GM12878 (cell line): ENCODE results near the gene AGR3. TPM values are rescaled to one million over a fixed set of nuclear protein-coding genes. Genes with fewer than 3 reads are reported as not detected.

Experiments
- SIX5 ChIP-seq: IDR thresholded peaks from 2 replicates; pipeline ENCODE4 v1.6.1; 2011; ENCODE audit warnings: mild to moderate bottlenecking, low read depth, low read length, moderate library complexity; ENCODE audit not compliant: severe bottlenecking
- ZNF384 ChIP-seq: IDR thresholded peaks from 2 replicates; pipeline ENCODE4 v1.6.1; 2012; ENCODE audit warnings: low read depth, mild to moderate bottlenecking, low read length, improper control_type of control experiment, borderline replicate concordance
- polyA plus RNA-seq, 11 experiments: library from polyadenylated mRNA; depleted of rRNA in 4 of 11; unstranded in 6 of 11; stranded (reverse) in 5 of 11; fragments of >200 nt; fragmentation: Nextera tagmentation in 4 of 11; fragmentation: Illumina TruSeq in 1 of 11; extraction: Ambion mirVana in 4 of 11; extraction: Trizol in 1 of 11; gene quantifications; 1 replicate in 1 of 11; 2 replicates in 10 of 11; pipeline versions ENCODE4 v1.2.1 to v1.2.3, GENCODE V29; 2011 to 2016; ENCODE audit warnings: inconsistent platforms in 2 of 11, missing spikeins in 2 of 11, low read depth in 1 of 11
- total RNA-seq, 4 experiments: library from RNA; depleted of rRNA in 3 of 4; stranded (reverse); fragments of >200 nt in 3 of 4; fragmentation: Illumina TruSeq in 1 of 4; extraction: Trizol in 1 of 4; gene quantifications; 2 replicates each; pipeline versions ENCODE4 v1.2.1 to v1.2.3, GENCODE V29; 2013 to 2021
- TF ChIP-seq, protein P1 (sequence below): fragments of 450-650 bp; IDR thresholded peaks from 2 replicates; pipeline ENCODE4 v1.6.1; 2018; ENCODE audit warnings: borderline replicate concordance, mild to moderate bottlenecking; ENCODE audit not compliant: partially characterized antibody
- TF ChIP-seq, protein P2 (sequence below): IDR thresholded peaks from 2 replicates; pipeline ENCODE4 v1.6.1; 2012; ENCODE audit warnings: improper control_type of control experiment, low read depth, low read length; ENCODE audit not compliant: insufficient replicate concordance
- TF ChIP-seq, protein P3 (sequence below): fragments of 450-650 bp; IDR thresholded peaks from 2 replicates; pipeline ENCODE4 v1.6.1; 2017; ENCODE audit warnings: mild to moderate bottlenecking

Gene AGR3
- total and polyA plus RNA-seq, 10 of the 15 experiments (the other 5 are each of a cell fraction or from before 2014, with no cell fraction given) = not detected

- TF ChIP-seq, protein P1, sequence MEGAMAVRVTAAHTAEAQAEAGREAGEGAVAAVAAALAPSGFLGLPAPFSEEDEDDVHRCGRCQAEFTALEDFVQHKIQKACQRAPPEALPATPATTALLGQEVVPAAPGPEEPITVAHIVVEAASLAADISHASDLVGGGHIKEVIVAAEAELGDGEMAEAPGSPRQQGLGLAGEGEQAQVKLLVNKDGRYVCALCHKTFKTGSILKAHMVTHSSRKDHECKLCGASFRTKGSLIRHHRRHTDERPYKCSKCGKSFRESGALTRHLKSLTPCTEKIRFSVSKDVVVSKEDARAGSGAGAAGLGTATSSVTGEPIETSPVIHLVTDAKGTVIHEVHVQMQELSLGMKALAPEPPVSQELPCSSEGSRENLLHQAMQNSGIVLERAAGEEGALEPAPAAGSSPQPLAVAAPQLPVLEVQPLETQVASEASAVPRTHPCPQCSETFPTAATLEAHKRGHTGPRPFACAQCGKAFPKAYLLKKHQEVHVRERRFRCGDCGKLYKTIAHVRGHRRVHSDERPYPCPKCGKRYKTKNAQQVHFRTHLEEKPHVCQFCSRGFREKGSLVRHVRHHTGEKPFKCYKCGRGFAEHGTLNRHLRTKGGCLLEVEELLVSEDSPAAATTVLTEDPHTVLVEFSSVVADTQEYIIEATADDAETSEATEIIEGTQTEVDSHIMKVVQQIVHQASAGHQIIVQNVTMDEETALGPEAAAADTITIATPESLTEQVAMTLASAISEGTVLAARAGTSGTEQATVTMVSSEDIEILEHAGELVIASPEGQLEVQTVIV = no peak
- TF ChIP-seq SIX5 = no peak
- TF ChIP-seq ZNF384 = no peak
- TF ChIP-seq, protein P2, sequence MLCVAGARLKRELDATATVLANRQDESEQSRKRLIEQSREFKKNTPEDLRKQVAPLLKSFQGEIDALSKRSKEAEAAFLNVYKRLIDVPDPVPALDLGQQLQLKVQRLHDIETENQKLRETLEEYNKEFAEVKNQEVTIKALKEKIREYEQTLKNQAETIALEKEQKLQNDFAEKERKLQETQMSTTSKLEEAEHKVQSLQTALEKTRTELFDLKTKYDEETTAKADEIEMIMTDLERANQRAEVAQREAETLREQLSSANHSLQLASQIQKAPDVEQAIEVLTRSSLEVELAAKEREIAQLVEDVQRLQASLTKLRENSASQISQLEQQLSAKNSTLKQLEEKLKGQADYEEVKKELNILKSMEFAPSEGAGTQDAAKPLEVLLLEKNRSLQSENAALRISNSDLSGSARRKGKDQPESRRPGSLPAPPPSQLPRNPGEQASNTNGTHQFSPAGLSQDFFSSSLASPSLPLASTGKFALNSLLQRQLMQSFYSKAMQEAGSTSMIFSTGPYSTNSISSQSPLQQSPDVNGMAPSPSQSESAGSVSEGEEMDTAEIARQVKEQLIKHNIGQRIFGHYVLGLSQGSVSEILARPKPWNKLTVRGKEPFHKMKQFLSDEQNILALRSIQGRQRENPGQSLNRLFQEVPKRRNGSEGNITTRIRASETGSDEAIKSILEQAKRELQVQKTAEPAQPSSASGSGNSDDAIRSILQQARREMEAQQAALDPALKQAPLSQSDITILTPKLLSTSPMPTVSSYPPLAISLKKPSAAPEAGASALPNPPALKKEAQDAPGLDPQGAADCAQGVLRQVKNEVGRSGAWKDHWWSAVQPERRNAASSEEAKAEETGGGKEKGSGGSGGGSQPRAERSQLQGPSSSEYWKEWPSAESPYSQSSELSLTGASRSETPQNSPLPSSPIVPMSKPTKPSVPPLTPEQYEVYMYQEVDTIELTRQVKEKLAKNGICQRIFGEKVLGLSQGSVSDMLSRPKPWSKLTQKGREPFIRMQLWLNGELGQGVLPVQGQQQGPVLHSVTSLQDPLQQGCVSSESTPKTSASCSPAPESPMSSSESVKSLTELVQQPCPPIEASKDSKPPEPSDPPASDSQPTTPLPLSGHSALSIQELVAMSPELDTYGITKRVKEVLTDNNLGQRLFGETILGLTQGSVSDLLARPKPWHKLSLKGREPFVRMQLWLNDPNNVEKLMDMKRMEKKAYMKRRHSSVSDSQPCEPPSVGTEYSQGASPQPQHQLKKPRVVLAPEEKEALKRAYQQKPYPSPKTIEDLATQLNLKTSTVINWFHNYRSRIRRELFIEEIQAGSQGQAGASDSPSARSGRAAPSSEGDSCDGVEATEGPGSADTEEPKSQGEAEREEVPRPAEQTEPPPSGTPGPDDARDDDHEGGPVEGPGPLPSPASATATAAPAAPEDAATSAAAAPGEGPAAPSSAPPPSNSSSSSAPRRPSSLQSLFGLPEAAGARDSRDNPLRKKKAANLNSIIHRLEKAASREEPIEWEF = no peak
- TF ChIP-seq, protein P3, sequence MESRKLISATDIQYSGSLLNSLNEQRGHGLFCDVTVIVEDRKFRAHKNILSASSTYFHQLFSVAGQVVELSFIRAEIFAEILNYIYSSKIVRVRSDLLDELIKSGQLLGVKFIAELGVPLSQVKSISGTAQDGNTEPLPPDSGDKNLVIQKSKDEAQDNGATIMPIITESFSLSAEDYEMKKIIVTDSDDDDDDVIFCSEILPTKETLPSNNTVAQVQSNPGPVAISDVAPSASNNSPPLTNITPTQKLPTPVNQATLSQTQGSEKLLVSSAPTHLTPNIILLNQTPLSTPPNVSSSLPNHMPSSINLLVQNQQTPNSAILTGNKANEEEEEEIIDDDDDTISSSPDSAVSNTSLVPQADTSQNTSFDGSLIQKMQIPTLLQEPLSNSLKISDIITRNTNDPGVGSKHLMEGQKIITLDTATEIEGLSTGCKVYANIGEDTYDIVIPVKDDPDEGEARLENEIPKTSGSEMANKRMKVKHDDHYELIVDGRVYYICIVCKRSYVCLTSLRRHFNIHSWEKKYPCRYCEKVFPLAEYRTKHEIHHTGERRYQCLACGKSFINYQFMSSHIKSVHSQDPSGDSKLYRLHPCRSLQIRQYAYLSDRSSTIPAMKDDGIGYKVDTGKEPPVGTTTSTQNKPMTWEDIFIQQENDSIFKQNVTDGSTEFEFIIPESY = no peak
Observed at GRCh38 chr7:16817536-16817935, 64.2 kb downstream of the AGR3 start (continued).
